Endodermal cell (in vitro differentiated cells): ENCODE results near the gene PTX3. TPM values are rescaled to one million over a fixed set of nuclear protein-coding genes. Genes with fewer than 3 reads are reported as not detected.

ENCODE experiments used
- DNase-seq: peaks from one replicate; pipeline ENCODE4 v3.0.0-alpha.2; 2017
- H3K27ac ChIP-seq: 2 replicates; pipeline ENCODE4 v1.5.1; 2013; ENCODE audit warnings: mild to moderate bottlenecking, low read depth, low read length, moderate library complexity
- H3K27me3 ChIP-seq: 2 replicates; pipeline ENCODE4 v1.6.1; 2013; ENCODE audit warnings: mild to moderate bottlenecking, low read length, moderate library complexity; ENCODE audit not compliant: insufficient read depth, control insufficient read depth, poor library complexity, severe bottlenecking
- H3K36me3 ChIP-seq: 2 replicates; pipeline ENCODE4 v1.7.0; 2013; ENCODE audit warnings: mild to moderate bottlenecking, low read length, moderate library complexity; ENCODE audit not compliant: control insufficient read depth, insufficient read depth
- H3K4me1 ChIP-seq: one replicate; pipeline ENCODE4 v1.7.0; 2013; ENCODE audit warnings: low read length; ENCODE audit not compliant: control insufficient read depth, insufficient read depth
- H3K4me3 ChIP-seq: 2 replicates; pipeline ENCODE4 v1.5.1; 2013; ENCODE audit warnings: mild to moderate bottlenecking, low read length, moderate library complexity
- H3K9ac ChIP-seq: 2 replicates; pipeline ENCODE4 v1.6.1; 2013; ENCODE audit warnings: mild to moderate bottlenecking, low read length, moderate library complexity; ENCODE audit not compliant: poor library complexity, severe bottlenecking; ENCODE audit errors: extremely low read depth
- H3K9me3 ChIP-seq: 2 replicates; pipeline ENCODE4 v1.6.1; 2013; ENCODE audit warnings: mild to moderate bottlenecking, low read length, moderate library complexity; ENCODE audit not compliant: control insufficient read depth
- H3K27ac Mint-ChIP-seq: 2 replicates; pipeline ENCODE4 v1.8.0; 2020; ENCODE audit warnings: mixed read lengths
- H3K27me3 Mint-ChIP-seq: 2 replicates; pipeline ENCODE4 v1.8.0; 2021; ENCODE audit warnings: mild to moderate bottlenecking, mixed read lengths; ENCODE audit not compliant: insufficient read depth
- H3K36me3 Mint-ChIP-seq: 2 replicates; pipeline ENCODE4 v1.8.0; 2020; ENCODE audit warnings: low read depth, mixed read lengths
- H3K4me1 Mint-ChIP-seq: 2 replicates; pipeline ENCODE4 v1.8.0; 2020; ENCODE audit warnings: mixed read lengths
- H3K4me3 Mint-ChIP-seq: 2 replicates; pipeline ENCODE4 v1.8.0; 2020; ENCODE audit warnings: mild to moderate bottlenecking, moderate library complexity, mixed read lengths
- H3K9me3 Mint-ChIP-seq: 2 replicates; pipeline ENCODE4 v1.8.0; 2020; ENCODE audit warnings: mild to moderate bottlenecking, mixed read lengths
- WGBS, 2 experiments: methylation state at CpG; one replicate each; pipeline versions ENCODE4 v1.1.5 to v1.1.7; 2013; ENCODE audit warnings: missing lambda C conversion rate in 2 of 2, mixed read lengths in 1 of 2; ENCODE audit not compliant: insufficient coverage in 1 of 2, insufficient read length in 1 of 2; 5-methylcytosine and 5-hydroxymethylcytosine counted together
- total RNA-seq, 2 donors: library from RNA; stranded (reverse); fragmentation: NEBNext Ultra II Directional in 1 of 2; extraction: Animal tissue kit (Norgen Biotek cat#: 25700) in 1 of 2; gene quantifications; 2 replicates in 1 of 2; 3 replicates in 1 of 2; pipeline ENCODE4 v1.2.1, GENCODE V29; 2021
- TF ChIP-seq, protein P1 (sequence below): fragments of 200-600 bp; sonication (generic); conservative IDR thresholded peaks from 2 replicates; pipeline ENCODE4 v1.5.0; 2021; ENCODE audit warnings: antibody characterized with exemption, mild to moderate bottlenecking

Gene PTX3
- total RNA-seq, 2 donors from 2014 or later = 0.13 to 0.51 TPM

DNA sequence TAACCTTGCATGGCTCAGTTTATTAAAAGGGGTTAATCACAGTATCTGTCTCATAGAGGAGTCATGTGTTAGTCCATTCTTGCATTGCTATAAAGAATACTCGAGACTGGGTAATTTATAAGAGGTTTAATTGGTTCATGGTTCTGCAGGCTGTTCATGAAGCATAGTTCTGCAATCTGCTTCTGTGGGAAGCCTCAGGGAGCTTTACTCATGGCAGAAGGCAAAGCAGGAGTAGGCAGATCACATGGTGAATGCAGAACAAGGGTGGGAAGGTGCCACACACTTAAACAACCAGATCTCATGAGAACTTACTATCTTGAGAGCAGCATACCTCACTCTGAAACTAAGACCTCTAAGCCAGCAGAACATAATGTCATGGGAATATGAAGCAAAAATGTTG lies 42.2 kb upstream of the PTX3 start:
- Mint-ChIP-seq H3K36me3 (no peaks in the 10 kb centered on the region), H3K9me3 (no peaks in the 10 kb centered on the region), H3K27ac (no peak overlapping the region), H3K4me3 (no peak overlapping the region), H3K27me3 (no peaks in the 10 kb centered on the region), H3K4me1 (no peaks in the 10 kb centered on the region)
- no peak overlapping the region for H3K9ac ChIP-seq
- TF ChIP-seq, protein P1, sequence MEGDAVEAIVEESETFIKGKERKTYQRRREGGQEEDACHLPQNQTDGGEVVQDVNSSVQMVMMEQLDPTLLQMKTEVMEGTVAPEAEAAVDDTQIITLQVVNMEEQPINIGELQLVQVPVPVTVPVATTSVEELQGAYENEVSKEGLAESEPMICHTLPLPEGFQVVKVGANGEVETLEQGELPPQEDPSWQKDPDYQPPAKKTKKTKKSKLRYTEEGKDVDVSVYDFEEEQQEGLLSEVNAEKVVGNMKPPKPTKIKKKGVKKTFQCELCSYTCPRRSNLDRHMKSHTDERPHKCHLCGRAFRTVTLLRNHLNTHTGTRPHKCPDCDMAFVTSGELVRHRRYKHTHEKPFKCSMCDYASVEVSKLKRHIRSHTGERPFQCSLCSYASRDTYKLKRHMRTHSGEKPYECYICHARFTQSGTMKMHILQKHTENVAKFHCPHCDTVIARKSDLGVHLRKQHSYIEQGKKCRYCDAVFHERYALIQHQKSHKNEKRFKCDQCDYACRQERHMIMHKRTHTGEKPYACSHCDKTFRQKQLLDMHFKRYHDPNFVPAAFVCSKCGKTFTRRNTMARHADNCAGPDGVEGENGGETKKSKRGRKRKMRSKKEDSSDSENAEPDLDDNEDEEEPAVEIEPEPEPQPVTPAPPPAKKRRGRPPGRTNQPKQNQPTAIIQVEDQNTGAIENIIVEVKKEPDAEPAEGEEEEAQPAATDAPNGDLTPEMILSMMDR = no peak
- no peaks in the 10 kb centered on the region for H3K27me3 ChIP-seq
- H3K27ac ChIP-seq = no peak overlapping the region
- no peaks in the 10 kb centered on the region for H3K4me1 ChIP-seq
- H3K9me3 ChIP-seq = no peaks in the 10 kb centered on the region
- no peaks in the 10 kb centered on the region for H3K36me3 ChIP-seq
- WGBS, 2 experiments = 87 to 100% methylated on average over 1 of the region's 1 CpG
- no peak for DNase-seq
- no peak overlapping the region for H3K4me3 ChIP-seq

DNA sequence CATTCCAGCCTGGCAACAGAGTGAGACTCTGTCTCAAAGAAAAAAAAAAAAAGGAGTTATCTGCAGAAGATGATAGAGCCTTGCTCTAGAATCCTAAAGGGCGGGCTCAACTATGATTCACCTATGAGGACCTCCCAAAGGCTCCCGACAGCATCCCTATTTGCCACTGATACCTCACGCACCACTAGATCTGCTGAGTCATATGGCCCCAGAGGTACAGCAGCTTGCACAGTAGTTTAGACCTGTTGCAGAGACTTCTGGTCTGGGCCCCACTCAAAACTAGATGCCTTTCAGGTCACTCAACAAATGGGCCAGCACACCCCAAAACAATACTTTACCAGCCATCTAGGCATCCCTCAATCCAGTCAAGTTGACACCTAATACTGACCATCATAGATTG lies 38.1 kb upstream of the PTX3 start:
- H3K4me3 Mint-ChIP-seq = no peak overlapping the region
- Histone ChIP-seq H3K9me3 (no peaks in the 10 kb centered on the region), H3K9ac (no peak overlapping the region), H3K36me3 (no peaks in the 10 kb centered on the region), H3K27ac (no peak overlapping the region), H3K27me3 (no peaks in the 10 kb centered on the region), H3K4me3 (no peak overlapping the region), H3K4me1 (no peaks in the 10 kb centered on the region)
- H3K27ac Mint-ChIP-seq = no peak overlapping the region
- H3K27me3 Mint-ChIP-seq = no peaks in the 10 kb centered on the region
- 89 to 98% methylated on average over 3 of the region's 3 CpGs for WGBS, 2 experiments
- H3K36me3 Mint-ChIP-seq = no peaks in the 10 kb centered on the region
- no peaks in the 10 kb centered on the region for H3K9me3 Mint-ChIP-seq
- H3K4me1 Mint-ChIP-seq = peaks cover 2% of the 10 kb centered on the region
- TF ChIP-seq, protein P1 = no peak
- DNase-seq = no peak

DNA sequence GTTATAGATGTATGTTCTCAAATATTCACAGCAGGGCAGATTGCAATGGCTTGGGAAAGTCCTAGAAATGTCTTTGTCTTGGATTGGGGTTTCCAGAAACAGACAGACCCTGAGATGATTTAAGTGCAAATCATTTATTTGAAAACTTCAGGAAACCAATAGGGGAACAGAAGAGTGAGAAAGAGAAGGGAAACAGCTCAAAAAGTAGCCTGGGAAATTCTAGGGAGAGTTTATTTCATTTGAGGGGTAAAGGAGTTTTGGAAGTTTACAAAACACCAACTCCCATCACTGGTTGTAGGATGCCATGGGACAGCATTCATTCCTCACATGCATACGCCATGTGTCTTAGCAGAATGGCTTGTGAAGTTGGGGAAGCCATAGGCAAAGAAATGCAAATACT lies 32.3 kb upstream of the PTX3 start:
- no peaks in the 10 kb centered on the region for H3K36me3 ChIP-seq
- Mint-ChIP-seq H3K27me3 (no peaks in the 10 kb centered on the region), H3K27ac (no peak overlapping the region), H3K4me3 (no peak overlapping the region), H3K9me3 (no peaks in the 10 kb centered on the region), H3K4me1 (peaks cover 2% of the 10 kb centered on the region), H3K36me3 (no peaks in the 10 kb centered on the region)
- no peaks in the 10 kb centered on the region for H3K4me1 ChIP-seq
- H3K9me3 ChIP-seq = no peaks in the 10 kb centered on the region
- H3K27me3 ChIP-seq = no peaks in the 10 kb centered on the region
- TF ChIP-seq, protein P1 = no peak
- DNase-seq = no peak
- no peak overlapping the region for H3K4me3 ChIP-seq
- H3K27ac ChIP-seq = no peak overlapping the region
- WGBS, 2 experiments = 0% methylated on average over 1 of the region's 1 CpG
- no peak overlapping the region for H3K9ac ChIP-seq
